ENCODE measurements around the gene MAP2. TPM values are rescaled to one million over a fixed set of nuclear protein-coding genes. Genes with fewer than 3 reads are reported as not detected.

The MAP2 gene
- total and polyA plus RNA-seq, 2 donors (not counting 3 experiments of a cell fraction or from before 2014, with no cell fraction given), result 19.4 to 46.1 TPM

DNA sequence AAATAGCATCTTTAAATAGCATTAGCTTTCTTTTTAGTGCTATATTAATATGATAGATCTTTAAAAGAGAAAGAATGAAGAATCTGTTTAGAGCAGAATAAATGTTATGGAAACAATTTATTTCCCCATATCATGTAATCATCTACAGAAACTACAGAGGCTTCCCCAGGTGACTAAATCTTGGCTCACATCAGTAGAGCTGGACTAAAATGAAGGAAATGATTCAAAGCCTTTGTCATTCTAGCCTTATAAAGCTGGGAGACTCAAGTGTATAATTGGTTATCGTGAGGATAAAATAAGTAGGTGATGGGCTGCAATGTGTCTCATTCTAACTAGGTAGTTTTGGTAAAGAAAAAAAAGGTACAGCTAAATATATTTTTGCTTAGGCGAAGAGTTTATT, 264.5 kb downstream of the MAP2 start:
- intact Hi-C loops (cut with micrococcal nuclease), result no loop called here
- FAIRE-seq (no peak), DNase-seq (ENCODE audit: low read depth, low spot score) (no peak)
- no peak overlapping the region for H3K4me2 ChIP-seq (ENCODE audit: insufficient read depth, low read length)
- no peaks in the 10 kb centered on the region for H3K9me3 ChIP-seq (replicated peaks; ENCODE audit: control insufficient read depth, insufficient read depth, low read length)
- H3K9me1 ChIP-seq (replicated peaks; ENCODE audit: control insufficient read depth, extremely low read depth, insufficient read depth, low read length), result no peaks in the 10 kb centered on the region
- H3K4me3 ChIP-seq (replicated peaks in 1 of 3; ENCODE audit: insufficient read depth in 1 of 3, low read depth in 1 of 3, low read length in 3 of 3), result no peak overlapping the region
- BruUV-seq (replicated peaks), result no TSS peak
- no peak overlapping the region for H2AFZ ChIP-seq (ENCODE audit: low read depth, low read length)
- no peaks in the 10 kb centered on the region for H3K36me3 ChIP-seq (ENCODE audit: control insufficient read depth in 2 of 2, extremely low read depth in 1 of 2, insufficient read depth in 2 of 2, low read length in 2 of 2)
- no peaks in the 10 kb centered on the region for H3K79me2 ChIP-seq (ENCODE audit: control insufficient read depth, insufficient read depth, low read length)
- CTCF ChIA-PET, result interaction anchor here (1.4 to 1.8 kb wide), 2 partner anchors 11 to 46 kb away, joined by 3 to 4 read pairs; no protein-coding TSS in a partner anchor
- TF ChIP-seq, protein P1, sequence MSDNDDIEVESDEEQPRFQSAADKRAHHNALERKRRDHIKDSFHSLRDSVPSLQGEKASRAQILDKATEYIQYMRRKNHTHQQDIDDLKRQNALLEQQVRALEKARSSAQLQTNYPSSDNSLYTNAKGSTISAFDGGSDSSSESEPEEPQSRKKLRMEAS (IDR thresholded peaks at IDR 0.05; ENCODE audit: insufficient read depth, insufficient read length), result no peak
- TF ChIP-seq MYC (IDR thresholded peaks at IDR 0.05; ENCODE audit: low read depth, low read length), result no peak
- TF ChIP-seq, protein P2, sequence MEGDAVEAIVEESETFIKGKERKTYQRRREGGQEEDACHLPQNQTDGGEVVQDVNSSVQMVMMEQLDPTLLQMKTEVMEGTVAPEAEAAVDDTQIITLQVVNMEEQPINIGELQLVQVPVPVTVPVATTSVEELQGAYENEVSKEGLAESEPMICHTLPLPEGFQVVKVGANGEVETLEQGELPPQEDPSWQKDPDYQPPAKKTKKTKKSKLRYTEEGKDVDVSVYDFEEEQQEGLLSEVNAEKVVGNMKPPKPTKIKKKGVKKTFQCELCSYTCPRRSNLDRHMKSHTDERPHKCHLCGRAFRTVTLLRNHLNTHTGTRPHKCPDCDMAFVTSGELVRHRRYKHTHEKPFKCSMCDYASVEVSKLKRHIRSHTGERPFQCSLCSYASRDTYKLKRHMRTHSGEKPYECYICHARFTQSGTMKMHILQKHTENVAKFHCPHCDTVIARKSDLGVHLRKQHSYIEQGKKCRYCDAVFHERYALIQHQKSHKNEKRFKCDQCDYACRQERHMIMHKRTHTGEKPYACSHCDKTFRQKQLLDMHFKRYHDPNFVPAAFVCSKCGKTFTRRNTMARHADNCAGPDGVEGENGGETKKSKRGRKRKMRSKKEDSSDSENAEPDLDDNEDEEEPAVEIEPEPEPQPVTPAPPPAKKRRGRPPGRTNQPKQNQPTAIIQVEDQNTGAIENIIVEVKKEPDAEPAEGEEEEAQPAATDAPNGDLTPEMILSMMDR (IDR thresholded peaks at IDR 0.05; ENCODE audit: extremely low read depth in 1 of 2, insufficient read depth in 1 of 2, low read depth in 1 of 2, low read length in 2 of 2), result no peak
- TF ChIP-seq GATA2 (IDR thresholded peaks at IDR 0.05; ENCODE audit: insufficient read depth, insufficient read length, low read depth, low read length), result no peak
- TF ChIP-seq FOS (IDR thresholded peaks at IDR 0.05; ENCODE audit: borderline replicate concordance, insufficient read depth, low read length), result no peak
- no peak for TF ChIP-seq POLR2A (IDR thresholded peaks at IDR 0.05; ENCODE audit: low read depth, low read length)
- no peak for TF ChIP-seq EZH2 (IDR thresholded peaks at IDR 0.05; ENCODE audit: borderline replicate concordance, low read depth, low read length, severe bottlenecking)
- TF ChIP-seq POLR2AphosphoS5 (IDR thresholded peaks at IDR 0.05; ENCODE audit: insufficient read depth, low read depth, low read length), result no peak
- no peak for TF ChIP-seq JUN (IDR thresholded peaks at IDR 0.05; ENCODE audit: borderline replicate concordance, insufficient read depth, insufficient read length, low read depth)
- H3K9ac ChIP-seq (replicated peaks; ENCODE audit: extremely low read depth, insufficient read depth, low read length), result no peak overlapping the region
- POLR2A ChIA-PET, result no interaction called here
- H4K20me1 ChIP-seq (replicated peaks; ENCODE audit: control insufficient read depth, extremely low read depth, insufficient read depth, low read length), result no peaks in the 10 kb centered on the region
- H3K4me1 ChIP-seq (ENCODE audit: control insufficient read depth, extremely low read depth, insufficient read depth, low read length), result no peaks in the 10 kb centered on the region
- no peaks in the 10 kb centered on the region for H3K27me3 ChIP-seq (ENCODE audit: control insufficient read depth in 2 of 2, insufficient read depth in 2 of 2, low read length in 2 of 2)
- dilution Hi-C loops (cut with MboI; ENCODE audit: extremely low pct_ligation_motif_present, low sequenced_read_pairs), result no loop called here
- H3K27ac ChIP-seq (ENCODE audit: insufficient read depth, low read depth, low read length), result no peak overlapping the region

Measured in endothelial cell of umbilical vein (primary cell).